Measurements from ENCODE around the gene VAV2.
"Not testable (repeated sequence)": the region's sequence is repeated elsewhere in the genome, so short reads cannot be mapped to it uniquely, and the experiment has no call there.

VAV2 gene

DNA sequence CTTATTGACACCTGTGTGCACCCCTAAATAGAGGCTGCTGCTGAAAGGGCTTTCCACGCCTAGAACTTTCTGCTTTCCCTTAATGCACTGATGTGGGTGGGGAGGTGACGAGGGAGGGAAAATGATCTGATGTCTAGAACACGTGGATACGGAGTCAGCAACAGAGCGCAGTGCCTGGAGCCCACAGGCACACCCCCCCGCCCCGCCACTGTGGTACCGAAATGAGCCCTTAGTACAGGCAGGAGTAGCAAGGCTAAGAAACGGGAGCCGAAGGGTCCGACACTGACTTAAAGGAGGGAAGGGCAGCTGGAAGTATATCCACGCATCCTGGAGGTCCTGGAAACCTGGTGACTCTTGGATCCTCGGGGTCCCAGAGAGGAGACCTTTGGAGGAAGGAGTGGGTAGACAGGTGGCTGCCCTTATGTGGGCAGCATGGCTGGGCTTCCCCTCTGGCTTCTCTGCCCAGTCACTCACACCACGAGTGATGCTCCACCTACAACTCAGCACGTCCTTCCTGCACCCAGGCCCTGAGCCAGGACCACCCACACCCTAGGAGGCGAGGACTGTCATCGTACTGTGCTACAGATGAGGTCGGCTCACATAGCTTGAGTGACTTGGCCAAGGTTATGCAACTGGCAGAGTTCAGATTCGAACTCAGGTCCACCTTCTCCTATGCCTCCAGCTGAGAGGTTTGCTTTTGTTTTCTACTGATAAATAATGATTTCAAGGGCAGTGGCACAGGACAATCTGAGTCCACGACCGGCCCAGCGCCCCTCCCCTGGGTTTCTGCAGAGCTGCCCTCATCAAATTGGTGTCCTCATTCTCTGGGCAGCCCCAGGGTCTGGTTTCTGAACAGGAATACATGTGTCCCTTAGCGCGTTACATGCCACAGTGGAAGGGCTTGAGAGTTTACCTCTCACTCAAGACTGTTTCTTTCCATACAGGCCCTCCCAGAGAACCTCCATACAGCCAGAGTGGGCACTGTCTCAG lies 4.7 kb upstream of the VAV2 start:
- no peak for DNase-seq

DNA sequence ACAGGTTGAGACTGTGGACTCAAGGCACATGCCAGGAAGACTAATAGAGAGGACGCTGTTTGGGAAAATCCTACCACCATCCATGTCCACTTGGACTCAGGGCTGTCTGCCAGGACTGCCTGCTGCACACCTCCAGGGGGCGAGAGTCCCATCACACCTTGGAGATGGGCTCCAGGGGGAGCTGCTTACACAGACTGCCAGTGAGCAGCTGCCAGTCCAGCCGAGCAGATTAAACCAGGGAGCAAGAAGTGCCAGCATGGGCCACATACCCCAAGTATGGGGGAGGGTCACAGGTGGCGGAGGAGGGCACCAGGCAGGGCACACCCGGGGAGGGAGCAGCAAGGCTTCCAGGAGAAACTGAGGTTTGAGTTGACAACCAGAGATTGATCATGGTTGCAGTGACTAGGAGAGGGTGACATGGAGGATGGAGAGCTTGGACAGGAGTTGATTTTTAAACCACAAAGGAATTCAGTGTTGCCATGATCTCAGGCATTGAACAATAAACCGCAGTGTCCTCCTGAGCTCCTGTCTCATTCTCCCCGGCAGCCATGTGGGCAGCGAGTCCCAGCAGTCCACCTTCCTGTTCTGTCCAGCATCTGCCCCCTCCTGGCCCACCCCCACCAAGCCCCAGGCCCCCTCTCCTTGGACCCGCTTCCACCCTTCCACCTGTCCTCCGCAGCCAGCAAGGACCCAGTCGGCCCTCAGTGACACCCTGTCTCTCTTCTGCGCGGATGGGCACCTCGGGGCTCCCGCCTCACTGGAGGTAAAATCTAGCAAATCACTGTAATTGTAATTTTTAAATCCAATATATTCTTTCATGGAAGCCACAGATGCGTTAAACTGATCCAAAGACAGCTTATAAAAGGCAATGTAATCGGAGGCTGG lies 3.1 kb upstream of the VAV2 start:
- DNase-seq: no peak

DNA sequence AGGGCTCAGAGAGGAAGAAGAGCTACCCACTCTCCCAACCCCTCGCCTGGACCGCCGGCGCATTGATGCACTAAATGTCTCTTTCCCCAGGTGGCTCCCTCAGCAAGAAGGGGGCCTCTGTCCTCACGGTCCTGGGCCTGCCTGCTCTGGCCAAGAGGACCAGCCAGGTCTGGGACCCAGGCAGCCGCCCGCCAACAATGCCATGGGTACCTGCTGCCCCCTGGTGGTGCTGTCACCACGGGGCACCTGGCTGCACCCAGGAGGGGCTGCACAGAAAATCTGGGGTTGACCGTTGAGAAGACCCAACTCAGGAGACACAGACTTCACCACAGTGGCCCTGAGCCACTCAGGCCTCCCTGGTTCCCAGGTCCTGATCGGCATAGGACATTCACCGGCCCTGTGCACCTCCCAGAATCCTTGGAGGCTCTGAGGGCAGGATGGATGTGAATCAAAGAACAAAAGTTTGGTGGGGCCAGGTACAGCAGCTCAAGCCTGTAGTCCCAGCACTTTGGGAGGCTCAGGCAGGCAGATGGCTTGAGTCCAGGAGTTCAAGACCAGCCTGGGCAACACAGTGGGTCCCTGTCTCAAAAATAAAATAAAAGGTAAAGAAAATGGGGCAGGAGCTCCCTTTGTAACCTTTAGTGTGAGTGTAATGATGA lies 2.4 kb upstream of the VAV2 start:
- peak; percentile 19 to 41 for DNase-seq

DNA sequence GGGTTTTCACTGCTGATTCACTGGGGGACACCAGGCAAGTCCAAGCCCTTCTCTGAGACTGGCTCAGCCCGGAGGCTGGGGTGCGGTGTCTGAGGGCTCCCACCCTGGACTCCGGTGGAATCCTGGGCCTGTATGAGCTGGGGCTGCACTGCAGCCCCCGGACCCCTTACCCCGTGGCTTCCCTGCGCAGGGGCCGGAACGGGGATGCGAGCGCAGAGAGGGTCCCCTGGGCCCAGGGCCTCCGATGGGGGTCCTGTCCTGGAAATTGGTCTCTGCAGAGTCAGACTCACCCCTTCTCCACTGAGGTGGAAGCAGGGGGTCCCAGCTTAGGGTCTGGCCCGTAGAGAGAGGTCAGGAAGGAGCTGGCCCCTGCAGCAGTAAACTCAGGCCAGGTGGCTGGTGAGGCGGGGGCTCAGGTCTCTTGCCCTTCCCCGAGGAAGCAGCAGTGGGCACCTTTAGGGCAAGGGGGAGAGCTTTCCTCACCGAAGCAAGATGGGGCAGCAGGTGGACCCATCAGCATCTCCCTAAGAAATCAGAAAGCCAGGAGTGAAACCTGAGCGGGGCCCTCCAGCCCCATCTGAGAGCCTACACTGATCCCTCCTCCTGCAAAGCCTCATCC lies 1.6 kb upstream of the VAV2 start:
- no peak for DNase-seq

DNA sequence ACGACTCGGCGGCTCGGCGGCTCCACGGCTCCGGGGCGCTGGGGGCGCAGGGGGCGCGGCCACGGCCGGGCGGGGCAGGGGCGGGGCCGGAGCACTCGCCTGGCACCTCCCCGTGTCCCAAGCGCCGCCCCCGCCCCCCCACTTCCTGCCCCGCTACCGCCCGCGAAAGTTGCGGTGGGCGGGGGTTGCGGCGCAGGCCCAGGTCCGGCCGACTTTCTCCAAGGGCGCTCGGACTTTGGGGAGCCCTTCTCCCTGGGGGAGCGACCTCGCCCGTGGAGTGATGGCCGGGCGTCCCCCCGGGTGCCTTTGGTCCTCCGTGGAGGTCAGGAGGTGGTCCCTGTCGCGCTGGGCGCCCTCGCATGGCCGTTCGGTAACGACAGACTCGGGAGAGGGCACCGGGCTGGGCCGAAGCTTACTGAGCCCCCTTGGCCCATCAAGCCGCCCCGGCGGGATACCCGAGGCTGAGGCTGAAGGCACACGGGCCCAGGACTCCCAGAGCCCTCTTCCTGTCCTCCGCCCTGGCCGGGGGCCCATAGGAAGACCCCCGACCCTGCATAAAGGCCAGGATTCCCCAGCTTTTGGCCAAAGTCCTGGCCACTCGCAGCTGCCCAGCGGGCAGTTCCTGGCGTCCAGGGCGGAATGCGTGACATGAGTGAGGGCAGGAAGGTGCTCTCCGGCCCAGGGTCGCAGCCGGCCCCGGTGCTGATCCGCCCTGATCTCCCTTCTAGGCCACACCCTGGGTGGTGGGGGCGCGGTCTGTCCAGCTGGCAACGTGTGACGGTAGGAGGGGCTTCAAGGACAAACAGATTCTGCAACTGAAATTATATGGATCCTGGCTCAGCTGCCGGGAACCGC lies 883 bp upstream of the VAV2 start:
- DNase-seq: peak; percentile 44 to 46

DNA sequence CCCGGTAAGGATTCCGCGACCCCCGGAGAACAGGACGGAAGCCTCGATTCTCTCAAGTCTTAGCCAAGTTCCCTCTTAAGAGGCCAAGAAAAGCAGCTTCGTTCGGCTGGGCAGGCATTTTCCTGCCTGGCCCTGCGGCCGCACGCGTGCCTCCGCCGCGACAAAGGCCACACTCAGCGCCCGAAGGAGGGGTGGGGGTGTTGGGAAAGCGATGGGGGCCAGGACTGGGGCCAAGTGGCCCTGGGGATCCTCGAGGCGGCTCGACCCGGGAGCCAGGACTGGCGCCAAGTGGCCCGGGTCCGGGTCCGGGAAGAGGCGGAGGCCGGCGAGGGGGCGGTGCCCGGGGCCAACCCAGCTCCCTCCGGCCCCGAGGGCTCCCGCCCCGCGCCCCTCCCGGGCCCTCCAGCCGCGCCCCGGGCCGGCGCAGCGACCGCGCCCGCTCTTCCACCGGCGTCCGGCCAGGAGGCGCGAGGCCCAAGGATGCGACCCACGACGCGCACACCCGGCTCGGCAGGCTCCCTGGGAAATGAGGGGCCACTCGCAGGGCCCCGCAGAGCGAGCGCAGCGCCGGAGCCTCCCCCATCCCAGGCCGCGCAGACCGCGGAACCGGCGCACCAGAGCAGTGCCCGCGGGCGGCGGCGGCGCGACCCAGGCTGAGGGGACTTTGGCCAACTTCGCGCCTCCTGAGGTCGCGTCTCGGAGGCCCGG lies 756 bp downstream of the VAV2 start:
- DNase-seq: no peak

DNA sequence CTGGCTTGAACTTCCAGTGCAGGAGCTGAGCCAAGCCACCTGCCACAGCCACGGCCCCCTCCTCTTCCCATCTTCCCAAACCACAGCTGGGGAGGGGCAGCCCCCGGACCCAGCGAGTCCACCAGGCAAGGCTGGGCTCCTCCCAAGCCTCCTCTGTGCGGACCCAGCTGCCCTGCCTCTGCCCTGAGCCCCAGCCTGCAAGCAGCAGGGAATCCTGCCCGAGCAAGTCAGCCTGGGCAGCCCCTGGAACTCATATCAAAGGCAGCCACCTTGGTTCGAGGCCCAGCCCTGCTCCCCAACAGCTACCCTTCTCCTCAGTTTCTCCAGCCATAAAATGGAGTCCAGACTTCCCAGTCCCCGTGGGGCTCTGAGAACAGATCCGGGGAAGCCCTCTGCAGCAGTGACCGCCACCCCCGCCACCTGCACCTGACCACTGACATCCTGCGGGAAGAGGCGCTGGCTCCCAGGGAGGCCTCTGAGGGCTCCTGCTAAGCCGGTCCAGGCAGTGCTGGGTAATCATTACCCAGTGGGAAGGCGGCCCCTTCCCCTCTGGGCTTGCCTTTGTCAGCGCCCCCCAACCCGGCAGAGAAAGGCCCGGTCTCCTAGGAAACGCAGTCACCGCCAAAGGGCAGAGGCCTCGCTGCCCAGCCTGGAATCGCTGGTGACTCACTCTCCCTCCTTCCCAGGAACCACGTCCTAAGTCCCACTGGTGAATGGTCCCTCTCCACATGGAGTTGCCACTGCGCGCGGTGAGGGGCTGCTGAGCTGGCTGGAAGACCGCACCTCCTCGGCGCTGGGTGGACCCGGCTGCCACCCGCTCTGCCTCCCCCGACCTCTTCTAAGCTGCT lies 1.5 kb downstream of the VAV2 start:
- DNase-seq: no peak

DNA sequence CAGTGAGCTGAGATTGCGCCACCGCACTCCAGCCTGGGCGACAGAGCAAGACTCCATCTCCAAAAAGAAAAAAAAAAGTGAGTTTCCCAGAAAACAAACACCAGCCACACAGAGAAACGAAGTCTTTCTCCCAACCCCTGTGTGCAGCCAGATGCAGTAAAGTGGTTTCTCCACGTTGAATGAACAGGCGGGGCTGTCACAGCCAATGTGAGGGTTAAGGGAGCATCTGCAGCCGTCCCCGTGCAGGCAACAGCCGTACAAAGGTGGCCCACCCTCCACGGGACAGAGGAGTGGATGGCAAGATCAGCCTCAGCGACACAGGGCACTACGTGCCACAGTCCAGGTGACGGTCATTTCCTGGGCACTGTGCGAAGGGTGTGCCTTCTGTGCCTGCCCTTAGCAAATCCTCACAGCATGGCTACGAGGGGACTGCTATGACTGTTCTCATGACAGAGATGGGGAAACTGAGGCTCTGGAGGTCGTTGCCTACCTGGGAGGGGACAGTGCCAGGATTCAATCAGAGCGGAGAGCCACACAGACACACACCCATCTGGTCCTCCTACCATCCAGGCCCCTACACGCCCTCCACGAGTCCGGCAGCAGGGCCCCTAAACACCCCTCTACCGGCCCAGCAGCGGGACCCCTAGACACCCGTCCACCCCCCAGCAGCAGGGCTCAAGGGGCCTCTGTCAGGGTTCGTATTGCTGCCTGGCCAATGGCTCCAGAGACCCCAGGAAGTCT lies 2.3 kb downstream of the VAV2 start:
- no peak for DNase-seq

DNA sequence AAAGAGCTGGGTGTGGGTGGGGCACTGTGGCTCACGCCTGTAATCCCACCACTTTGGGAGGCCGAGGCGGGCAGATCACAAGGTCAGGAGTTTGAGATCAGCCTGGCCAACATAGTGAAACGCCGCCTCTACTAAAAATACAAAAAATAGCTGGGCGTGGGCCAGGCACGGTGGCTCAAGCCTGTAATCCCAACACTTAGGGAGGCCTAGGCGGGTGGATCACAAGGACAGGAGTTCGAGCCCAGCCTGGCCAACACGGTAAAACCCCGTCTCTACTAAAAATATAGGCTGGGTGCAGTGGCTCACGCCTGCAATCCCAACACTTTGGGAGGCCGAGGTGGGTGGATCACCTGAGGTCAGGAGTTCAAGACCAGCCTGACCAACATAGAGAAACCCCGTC lies 3.4 kb downstream of the VAV2 start:
- not testable (repeated sequence) for DNase-seq

DNA sequence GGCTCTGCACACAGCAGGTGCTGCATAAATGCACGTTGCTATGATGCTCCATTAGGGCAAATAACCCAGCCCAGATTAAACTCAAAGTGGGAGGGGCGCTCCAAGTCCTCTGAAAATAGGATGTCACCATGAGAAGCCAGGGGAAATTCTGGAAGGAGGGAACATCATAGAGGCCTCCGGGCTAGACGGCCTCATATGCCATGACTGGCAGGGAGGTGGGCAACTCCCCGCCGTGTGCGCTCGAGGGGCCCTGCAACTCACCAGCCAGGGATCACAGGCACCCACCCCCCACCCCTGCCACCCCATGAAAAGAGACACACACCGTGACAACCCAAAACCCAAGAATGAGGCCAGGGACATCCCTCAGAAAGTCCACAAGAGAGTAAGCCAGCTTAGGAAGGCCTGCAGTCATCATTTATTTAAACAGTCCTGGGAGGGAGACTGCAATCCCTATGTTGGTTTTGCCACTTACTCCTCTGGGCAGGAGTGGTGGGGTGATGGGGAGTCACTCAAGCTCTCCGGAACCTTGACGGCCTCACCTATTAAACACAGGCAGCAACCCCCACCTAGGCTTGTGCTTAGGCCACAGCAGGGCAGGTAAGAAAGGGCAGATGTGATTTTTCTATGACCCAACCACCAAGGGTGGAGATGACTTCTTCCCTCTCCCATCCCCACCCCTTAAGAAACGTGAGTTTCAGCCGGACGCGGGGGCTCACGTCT lies 4.0 kb downstream of the VAV2 start:
- DNase-seq: no peak

DNA sequence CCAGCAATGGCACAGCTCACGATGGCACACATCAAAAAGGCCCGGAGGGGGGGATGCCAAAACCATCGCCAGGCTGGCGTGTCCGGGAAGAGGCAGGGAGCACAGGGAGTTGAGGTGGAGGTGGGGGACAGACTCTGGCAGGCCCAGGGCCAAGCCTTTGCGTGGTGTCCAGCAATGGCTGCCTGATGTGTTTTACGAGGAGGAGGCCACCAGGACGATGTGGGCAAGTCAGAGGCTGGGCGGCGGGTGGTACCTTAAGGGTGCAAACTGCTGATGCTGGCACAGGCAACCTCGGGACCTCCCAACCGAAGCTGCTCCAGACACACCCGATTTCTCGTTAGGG lies 4.7 kb downstream of the VAV2 start:
- DNase-seq: no peak

DNA sequence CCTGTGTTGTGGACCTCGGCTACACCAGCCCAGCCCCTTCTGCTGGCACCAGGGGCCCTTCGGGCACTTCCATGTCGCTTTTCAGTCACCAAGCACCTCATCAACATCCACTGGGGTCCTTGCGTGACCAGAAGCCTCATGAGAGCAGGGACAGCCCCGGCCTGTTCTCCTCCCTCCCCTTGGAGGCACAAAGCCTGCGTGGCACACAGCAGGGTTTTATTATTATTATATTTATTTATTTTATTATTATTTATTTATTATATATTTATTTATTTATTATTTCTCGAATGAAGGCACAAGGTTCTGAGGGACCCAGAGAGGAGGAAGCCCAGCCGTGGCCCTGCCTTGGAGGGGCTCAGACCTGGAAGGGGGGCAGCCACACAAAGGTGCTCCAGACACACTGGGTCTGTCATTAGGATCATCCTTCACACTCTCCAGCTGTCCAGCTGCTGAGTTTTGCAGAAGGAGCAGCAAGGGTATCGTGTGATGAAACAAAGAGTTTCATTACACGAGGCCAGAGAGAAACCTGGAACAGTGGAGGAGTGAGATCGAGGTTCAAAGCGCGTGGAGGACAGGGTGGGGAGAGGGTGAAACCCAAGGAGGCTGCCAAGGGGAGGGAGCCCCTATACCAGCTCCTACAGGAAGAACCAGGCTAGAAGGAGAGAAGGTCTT lies 5.2 kb downstream of the VAV2 start:
- DNase-seq: no peak

DNA sequence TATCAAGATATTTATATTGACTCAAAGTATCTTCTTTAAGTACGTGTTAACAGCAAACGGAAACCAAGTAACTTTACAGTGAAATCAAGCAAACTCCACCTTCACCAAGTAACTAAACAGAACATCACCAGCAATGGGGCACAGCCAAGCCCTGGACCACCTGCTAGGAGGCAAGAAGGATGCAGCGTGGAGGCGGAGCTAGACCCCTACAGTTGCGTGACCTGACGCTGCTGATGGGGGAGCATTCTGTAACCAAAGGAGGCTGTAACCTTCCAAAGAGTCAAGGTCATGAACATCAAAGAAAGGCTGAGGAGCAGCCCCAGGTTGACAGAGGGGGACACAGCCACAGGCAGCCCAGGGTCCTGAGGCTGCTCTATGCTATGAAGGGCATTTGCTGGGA lies 6.1 kb downstream of the VAV2 start:
- no peak for DNase-seq

DNA sequence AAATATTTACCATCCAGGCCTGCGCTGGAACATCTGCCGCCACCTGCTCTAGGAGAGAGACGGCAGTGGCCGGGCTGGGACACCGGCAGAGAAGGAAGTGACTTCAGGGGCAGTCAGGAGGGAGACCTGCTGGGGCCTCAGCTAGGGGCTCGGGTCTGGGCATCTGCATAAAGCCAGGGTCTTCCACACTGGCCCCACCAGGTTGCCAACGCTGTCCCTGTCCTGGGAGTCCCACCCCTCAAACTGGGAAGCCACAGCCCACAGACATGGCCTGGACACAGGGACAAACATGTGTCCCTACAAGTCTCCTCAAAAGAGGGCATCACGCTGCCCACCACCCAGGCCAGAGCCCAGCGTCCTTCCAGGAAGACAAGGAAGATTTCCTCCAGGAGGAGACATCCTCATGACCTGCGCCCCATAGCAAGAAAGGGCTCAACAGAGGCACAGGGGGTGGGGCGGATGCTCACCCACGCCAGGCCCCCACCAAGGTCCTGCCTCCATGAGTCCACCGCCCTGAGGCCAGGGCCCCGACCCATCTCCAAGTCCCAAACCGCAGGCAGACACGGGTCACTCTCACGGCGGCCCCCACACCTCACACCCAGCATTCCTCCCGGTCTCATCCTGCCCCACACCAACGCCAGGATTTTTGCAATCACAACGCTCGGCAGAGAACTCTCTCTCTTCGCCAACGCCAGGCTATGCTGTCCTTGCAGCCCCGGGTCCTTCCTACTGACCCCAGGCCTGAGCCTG lies 9.0 kb downstream of the VAV2 start:
- no peak for DNase-seq

DNA sequence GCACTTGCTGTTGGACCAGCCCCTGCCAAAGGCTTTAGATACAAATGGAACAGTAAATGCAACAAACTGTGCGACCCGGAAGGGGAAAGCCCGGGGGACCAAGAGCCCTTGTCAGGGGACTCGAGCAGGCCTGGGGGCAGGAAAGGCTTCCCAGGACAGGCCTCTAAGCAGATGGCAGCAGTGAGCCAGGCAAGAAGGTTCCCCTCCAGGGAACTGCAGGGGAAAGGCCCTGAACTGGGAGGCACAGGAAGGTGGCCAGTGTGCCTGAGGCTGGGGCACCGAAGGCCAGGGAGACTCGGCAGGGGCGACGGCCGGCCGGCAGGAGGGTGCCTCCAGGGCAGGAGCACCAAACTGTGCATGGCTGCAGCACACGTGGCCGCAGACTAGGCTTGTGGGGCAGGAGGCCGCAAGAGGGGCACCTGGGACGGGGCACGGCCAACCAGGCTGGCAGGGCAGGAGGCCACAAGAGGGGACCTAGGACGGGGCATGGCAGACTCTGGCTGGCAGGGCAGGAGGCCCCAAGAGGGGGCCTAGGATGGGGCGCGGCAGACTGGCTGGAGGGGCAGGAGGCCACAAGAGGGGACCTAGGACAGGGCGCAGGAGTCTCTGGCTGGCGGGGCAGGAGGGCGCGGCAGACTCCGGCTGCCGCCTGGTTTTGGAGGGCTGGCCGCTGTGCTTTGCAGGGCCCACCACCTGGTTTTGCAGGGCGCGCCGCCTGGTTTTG lies 10.0 kb downstream of the VAV2 start:
- DNase-seq: no peak

DNA sequence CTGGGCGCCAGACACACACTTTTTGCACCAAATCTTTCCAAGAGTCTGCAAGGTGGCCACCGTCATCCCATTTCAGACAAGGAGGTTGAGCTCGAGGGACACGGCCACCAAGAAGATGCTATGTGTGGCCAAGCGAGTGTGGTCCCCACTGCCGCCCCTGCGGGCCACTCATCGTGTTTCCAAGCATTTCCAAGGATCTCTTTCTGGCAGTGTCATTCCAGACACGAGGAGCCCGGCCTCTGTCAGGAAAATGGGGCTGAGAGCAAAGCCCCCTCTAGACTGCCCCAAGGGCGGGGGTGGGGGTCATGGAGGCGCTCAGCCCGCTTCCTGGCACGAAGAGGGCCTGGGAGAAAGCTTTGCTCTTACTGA lies 10.6 kb downstream of the VAV2 start:
- DNase-seq: no peak

All from AML-193 (cell line).